Gastrocnemius medialis (tissue), 4 donors: ENCODE data around the gene PRIMA1. TPM values are rescaled to one million over a fixed set of nuclear protein-coding genes. Genes with fewer than 3 reads are reported as not detected.
A peak's percentile ranks its signal among the peaks of the same experiment; 100 is the strongest.

Experiments used
- ATAC-seq, 2 donors: fragments of 150-250 bp; one replicate each; pipeline ENCODE4 v1.9.1; 2016
- DNase-seq, 2 donors: peaks; one replicate each; pipeline ENCODE4 v3.0.0-alpha.2; 2019
- H3K27ac ChIP-seq, 4 donors: fragments of 200-600 bp; sonication (generic); 1 replicate in 1 of 4; 2 replicates in 3 of 4; pipeline ENCODE4 v1.5.1; 2016 to 2018; ENCODE audit warnings: mild to moderate bottlenecking in 2 of 4, moderate library complexity in 1 of 4
- H3K27me3 ChIP-seq, 3 donors: fragments of 200-600 bp; sonication (generic) in 2 of 3; 1 replicate in 1 of 3; 2 replicates in 2 of 3; pipeline versions ENCODE4 v1.5.1 to v1.6.0; 2016 to 2019; ENCODE audit warnings: mild to moderate bottlenecking in 1 of 3, moderate library complexity in 1 of 3
- H3K36me3 ChIP-seq, 2 donors: fragments of 200-600 bp; sonication (generic) in 1 of 2; one replicate each; pipeline ENCODE4 v1.5.1; 2017 to 2018
- H3K4me1 ChIP-seq, 2 donors: fragments of 200-600 bp; sonication (generic) in 1 of 2; one replicate each; pipeline ENCODE4 v1.5.1; 2016 to 2017; ENCODE audit warnings: mild to moderate bottlenecking in 2 of 2
- H3K4me3 ChIP-seq, 4 donors: fragments of 200-600 bp; sonication (generic) in 3 of 4; 1 replicate in 1 of 4; 2 replicates in 3 of 4; pipeline ENCODE4 v1.5.1; 2016 to 2019; ENCODE audit warnings: mild to moderate bottlenecking in 2 of 4
- H3K9me3 ChIP-seq, 3 donors: fragments of 200-600 bp; sonication (generic) in 2 of 3; 1 replicate in 1 of 3; 2 replicates in 2 of 3; pipeline ENCODE4 v1.5.1; 2016 to 2019
- POLR2A ChIP-seq, 2 donors: fragments of 450-650 bp; IDR thresholded peaks; one replicate each; pipeline ENCODE4 v1.6.1; 2017; ENCODE audit warnings: antibody characterized with exemption in 2 of 2, mild to moderate bottlenecking in 2 of 2, moderate library complexity in 2 of 2
- in situ Hi-C, 4 donors: fragments of 200-750 bp; cut with MboI; loops; one replicate each; pipeline versions ENCODE4 v1.15.0 to v1.8.0; 2017; ENCODE audit warnings: low sequenced_read_pairs in 4 of 4
- intact Hi-C: fragments of 100-400 bp; cut with DNase I; formaldehyde crosslinking; loops from one replicate; pipeline ENCODE4 v1.15.1; 2023; ENCODE audit warnings: low total_unique reads
- total RNA-seq, 4 donors: library from RNA; depleted of rRNA; stranded (reverse); fragments of >200 nt; gene quantifications; one replicate each; pipeline versions ENCODE4 v1.1.0 to v1.2.3, GENCODE V29; 2016
- TF ChIP-seq, protein P1 (sequence below), 5 experiments: fragments of 450-650 bp in 3 of 5; fragments of 200-600 bp in 2 of 5; sonication (generic) in 2 of 5; IDR thresholded peaks in 4 of 5; conservative IDR thresholded peaks in 1 of 5; 1 replicate in 4 of 5; 2 replicates in 1 of 5; pipeline ENCODE4 v1.5.1; 2016 to 2019; ENCODE audit warnings: antibody characterized with exemption in 5 of 5, mild to moderate bottlenecking in 3 of 5, moderate library complexity in 3 of 5

Gene PRIMA1
- total RNA-seq, 4 donors from 2014 or later = 0.09 to 1.0 (median 0.16) TPM; not detected in 1

GRCh38 chr14:93676416-93676958, 111.8 kb downstream of the PRIMA1 start:
- H3K4me3 ChIP-seq = no peak overlapping the region
- no peak for ATAC-seq
- no peak for DNase-seq
- no peak for TF ChIP-seq POLR2A (IDR thresholded peaks at IDR 0.05)
- TF ChIP-seq, protein P1, sequence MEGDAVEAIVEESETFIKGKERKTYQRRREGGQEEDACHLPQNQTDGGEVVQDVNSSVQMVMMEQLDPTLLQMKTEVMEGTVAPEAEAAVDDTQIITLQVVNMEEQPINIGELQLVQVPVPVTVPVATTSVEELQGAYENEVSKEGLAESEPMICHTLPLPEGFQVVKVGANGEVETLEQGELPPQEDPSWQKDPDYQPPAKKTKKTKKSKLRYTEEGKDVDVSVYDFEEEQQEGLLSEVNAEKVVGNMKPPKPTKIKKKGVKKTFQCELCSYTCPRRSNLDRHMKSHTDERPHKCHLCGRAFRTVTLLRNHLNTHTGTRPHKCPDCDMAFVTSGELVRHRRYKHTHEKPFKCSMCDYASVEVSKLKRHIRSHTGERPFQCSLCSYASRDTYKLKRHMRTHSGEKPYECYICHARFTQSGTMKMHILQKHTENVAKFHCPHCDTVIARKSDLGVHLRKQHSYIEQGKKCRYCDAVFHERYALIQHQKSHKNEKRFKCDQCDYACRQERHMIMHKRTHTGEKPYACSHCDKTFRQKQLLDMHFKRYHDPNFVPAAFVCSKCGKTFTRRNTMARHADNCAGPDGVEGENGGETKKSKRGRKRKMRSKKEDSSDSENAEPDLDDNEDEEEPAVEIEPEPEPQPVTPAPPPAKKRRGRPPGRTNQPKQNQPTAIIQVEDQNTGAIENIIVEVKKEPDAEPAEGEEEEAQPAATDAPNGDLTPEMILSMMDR (IDR thresholded peaks at IDR 0.05 in 4 of 5, conservative IDR thresholded peaks at IDR 0.05 in 1 of 5) = no peak
- no peaks in the 10 kb centered on the region for H3K36me3 ChIP-seq
- H3K27ac ChIP-seq = no peak overlapping the region
- H3K4me1 ChIP-seq = no peaks in the 10 kb centered on the region
- in situ Hi-C loops (no loop called here), intact Hi-C loops (no loop called here)
- H3K27me3 ChIP-seq = no peaks in the 10 kb centered on the region
- no peaks in the 10 kb centered on the region for H3K9me3 ChIP-seq

DNA sequence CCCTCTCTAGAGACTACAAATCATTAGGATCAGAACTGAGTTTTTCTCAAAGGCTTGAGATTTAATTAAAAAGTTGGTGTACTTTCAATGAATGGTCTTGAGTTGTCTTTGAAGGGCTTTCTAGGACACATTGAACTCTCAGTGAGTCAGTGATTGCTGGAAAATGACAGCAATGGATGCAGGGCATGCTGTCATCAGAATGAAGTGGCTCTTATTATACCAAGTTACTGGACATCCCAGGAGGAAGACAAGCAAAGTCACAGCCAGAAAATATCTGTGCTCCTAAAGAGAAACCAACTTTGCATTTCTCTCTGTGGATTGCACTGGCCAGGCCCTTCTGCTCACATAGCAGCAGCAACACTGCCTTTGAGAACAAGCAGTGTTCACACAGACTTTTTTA, 112.6 kb downstream of the PRIMA1 start:
- no peak for ATAC-seq

DNA sequence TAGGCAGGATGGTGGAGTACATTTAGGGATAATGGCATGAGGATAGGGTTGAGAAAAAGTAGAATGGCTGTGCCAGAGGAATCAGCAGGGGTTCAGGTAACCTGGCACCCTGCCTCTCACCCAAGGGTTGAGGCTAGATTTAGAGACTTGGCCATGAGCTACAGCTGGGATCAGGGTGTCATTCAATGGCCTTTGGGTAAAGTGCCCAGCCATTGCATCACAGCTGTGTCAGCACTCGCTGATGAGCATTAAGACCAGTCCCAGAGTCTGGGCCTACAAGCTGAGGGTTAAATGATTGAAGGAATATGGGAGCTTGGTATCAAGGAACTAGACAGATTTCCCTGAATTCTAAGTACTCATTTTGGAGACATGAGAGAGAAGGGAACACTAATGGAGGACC, 113.9 kb downstream of the PRIMA1 start:
- H3K27me3 ChIP-seq = no peaks in the 10 kb centered on the region
- no peaks in the 10 kb centered on the region for H3K36me3 ChIP-seq
- peak in 1 of 2 donors; percentile 33 for ATAC-seq
- intact Hi-C loops (no loop called here), in situ Hi-C loops (loop anchor here in 2 of 4 donors (25.0 kb wide), 2 partner anchors 213 to 513 kb away; no protein-coding TSS in a partner anchor)
- no peak overlapping the region for H3K27ac ChIP-seq
- no peak for DNase-seq
- no peaks in the 10 kb centered on the region for H3K9me3 ChIP-seq
- H3K4me3 ChIP-seq = no peak overlapping the region
- no peaks in the 10 kb centered on the region for H3K4me1 ChIP-seq
- TF ChIP-seq, protein P1 (IDR thresholded peaks at IDR 0.05 in 4 of 5, conservative IDR thresholded peaks at IDR 0.05 in 1 of 5) = no peak
- TF ChIP-seq POLR2A (IDR thresholded peaks at IDR 0.05) = no peak

More for the DNA sequence above, 112.6 kb downstream of the PRIMA1 start:
- intact Hi-C loops (no loop called here), in situ Hi-C loops (no loop called here)
- TF ChIP-seq, protein P1 (IDR thresholded peaks at IDR 0.05 in 4 of 5, conservative IDR thresholded peaks at IDR 0.05 in 1 of 5) = no peak
- TF ChIP-seq POLR2A (IDR thresholded peaks at IDR 0.05) = no peak
- Histone ChIP-seq H3K9me3 (no peaks in the 10 kb centered on the region), H3K27me3 (no peaks in the 10 kb centered on the region), H3K4me3 (no peak overlapping the region), H3K36me3 (no peaks in the 10 kb centered on the region), H3K27ac (no peak overlapping the region), H3K4me1 (no peaks in the 10 kb centered on the region)
- no peak for DNase-seq

GRCh38 chr14:93669632-93670031, 118.7 kb downstream of the PRIMA1 start:
- TF ChIP-seq POLR2A (IDR thresholded peaks at IDR 0.05) = no peak
- TF ChIP-seq, protein P1 (IDR thresholded peaks at IDR 0.05 in 4 of 5, conservative IDR thresholded peaks at IDR 0.05 in 1 of 5) = no peak
- in situ Hi-C loops (loop anchor here in 2 of 4 donors (25.0 kb wide), 2 partner anchors 218 to 518 kb away; no protein-coding TSS in a partner anchor), intact Hi-C loops (no loop called here)
- no peaks in the 10 kb centered on the region for H3K27me3 ChIP-seq
- no peak for ATAC-seq
- H3K4me1 ChIP-seq = no peaks in the 10 kb centered on the region
- no peaks in the 10 kb centered on the region for H3K36me3 ChIP-seq
- H3K4me3 ChIP-seq = no peak overlapping the region
- DNase-seq = no peak
- H3K9me3 ChIP-seq = peaks cover 0 to 17% (median 0%) of the 10 kb centered on the region in 3 donors
- no peak overlapping the region for H3K27ac ChIP-seq

Other genes starting within 250 kb of the PRIMA1 start
- not detected for gene FAM181A, start 138.9 kb upstream of the PRIMA1 start, total RNA-seq
- 100 to 1,000 TPM; 335 to 819 (median 539) TPM for gene ASB2, start 188.1 kb upstream of the PRIMA1 start, total RNA-seq
- gene CCDC197, start 208.8 kb upstream of the PRIMA1 start, total RNA-seq = under 1 TPM in 2 of 4 donors, not detected in 2; 0.56 to 0.61 TPM
- under 1 TPM in 1 of 4 donors, not detected in 3; 0.11 TPM for gene OTUB2, start 237.9 kb upstream of the PRIMA1 start, total RNA-seq